Endothelial cell of umbilical vein (primary cell): ENCODE measurements around the gene ATP9B.

Experiments used
- CTCF ChIP-seq, 2 donors: IDR thresholded peaks; 1 replicate in 1 of 2; 2 replicates in 1 of 2; pipeline ENCODE4 v1.5.1; 2011; ENCODE audit warnings: low read length in 2 of 2, mild to moderate bottlenecking in 2 of 2, moderate library complexity in 2 of 2, control low read depth in 1 of 2, inconsistent platforms in 1 of 2, low read depth in 1 of 2; ENCODE audit not compliant: insufficient read depth in 1 of 2; ENCODE audit errors: extremely low read depth in 1 of 2
- EZH2 ChIP-seq: IDR thresholded peaks from 2 replicates; pipeline ENCODE4 v1.6.1; 2012; ENCODE audit warnings: borderline replicate concordance, low read depth, mild to moderate bottlenecking, moderate library complexity, low read length, inconsistent platforms; ENCODE audit not compliant: severe bottlenecking
- FOS ChIP-seq: IDR thresholded peaks from 2 replicates; pipeline ENCODE4 v1.6.1; 2011; ENCODE audit warnings: mild to moderate bottlenecking, low read length, moderate library complexity, borderline replicate concordance; ENCODE audit not compliant: insufficient read depth
- GATA2 ChIP-seq: IDR thresholded peaks from 2 replicates; pipeline ENCODE4 v1.7.0; 2011; ENCODE audit warnings: low read depth, mild to moderate bottlenecking, moderate library complexity, mixed read lengths, low read length; ENCODE audit not compliant: insufficient read length, insufficient read depth
- JUN ChIP-seq: IDR thresholded peaks from 2 replicates; pipeline ENCODE4 v1.6.1; 2011; ENCODE audit warnings: borderline replicate concordance, low read depth; ENCODE audit not compliant: insufficient read length, insufficient read depth
- MYC ChIP-seq: IDR thresholded peaks from one replicate; pipeline ENCODE4 v1.6.1; 2011; ENCODE audit warnings: mild to moderate bottlenecking, low read depth, low read length
- POLR2A ChIP-seq: IDR thresholded peaks from 2 replicates; pipeline ENCODE4 v1.6.1; 2012; ENCODE audit warnings: low read depth, mild to moderate bottlenecking, control low read depth, low read length
- POLR2AphosphoS5 ChIP-seq: IDR thresholded peaks from 2 replicates; pipeline ENCODE4 v1.6.1; 2012; ENCODE audit warnings: low read depth, mild to moderate bottlenecking, control low read depth, low read length, moderate library complexity; ENCODE audit not compliant: insufficient read depth
- TF ChIP-seq, protein P1 (sequence below): IDR thresholded peaks from 2 replicates; pipeline ENCODE4 v1.6.1; 2011; ENCODE audit not compliant: insufficient read depth, insufficient read length

GRCh38 chr18:79395308-79395640 lies 326.1 kb downstream of the ATP9B start:
- TF ChIP-seq EZH2 (no peak), CTCF (IDR thresholded peaks at IDR 0.05; ENCODE audit: extremely low read depth in 1 of 2, insufficient read depth in 1 of 2, low read depth in 1 of 2, low read length in 2 of 2) (no peak), FOS (no peak), POLR2A (no peak), POLR2AphosphoS5 (no peak), MYC (no peak), JUN (no peak), GATA2 (no peak)
- TF ChIP-seq, protein P1, sequence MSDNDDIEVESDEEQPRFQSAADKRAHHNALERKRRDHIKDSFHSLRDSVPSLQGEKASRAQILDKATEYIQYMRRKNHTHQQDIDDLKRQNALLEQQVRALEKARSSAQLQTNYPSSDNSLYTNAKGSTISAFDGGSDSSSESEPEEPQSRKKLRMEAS: no peak
